NCI-H187 treated with DMSO at 0.1 percent for 48 hours (cell line): ENCODE measurements around the gene HSPA4.
"Not testable (repeated sequence)": the region's sequence is repeated elsewhere in the genome, so short reads cannot be mapped to it uniquely, and the experiment has no call there.

Source experiments
- DNase-seq: peaks from one replicate; lab custom pipeline; 2025; lab: John Stamatoyannopoulos, UW

HSPA4 gene

GRCh38 chr5:133050521-133050920 is 1.3 kb upstream of the HSPA4 start:
- no peak for DNase-seq

GRCh38 chr5:133051061-133051541 is 712 bp upstream of the HSPA4 start:
- no peak for DNase-seq

GRCh38 chr5:133052317-133053175 is 733 bp downstream of the HSPA4 start:
- DNase-seq, result no peak

DNA sequence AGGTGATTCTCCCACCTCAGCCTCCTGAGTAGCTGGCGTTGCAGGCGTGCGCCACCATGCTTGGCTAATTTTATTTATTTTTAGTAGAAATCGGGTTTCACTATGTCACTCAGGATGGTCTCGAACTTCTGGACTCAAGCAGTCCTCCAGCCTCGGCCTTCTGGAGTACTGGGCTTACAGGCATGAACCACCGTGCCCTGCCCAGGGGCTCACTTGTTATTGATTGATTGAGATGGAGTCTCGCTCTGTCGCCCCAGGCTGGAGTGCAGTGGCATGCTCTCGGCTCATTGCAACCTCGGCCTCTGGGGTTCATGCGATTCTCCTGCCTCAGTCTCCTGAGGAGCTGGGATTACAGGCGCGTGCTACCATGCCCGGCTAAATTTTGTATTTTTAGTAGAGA is 1.6 kb downstream of the HSPA4 start:
- DNase-seq, result no peak

- no peak for DNase-seq
These were observed 3.1 kb downstream of the HSPA4 start for GRCh38 chr5:133054697-133055471.

DNA sequence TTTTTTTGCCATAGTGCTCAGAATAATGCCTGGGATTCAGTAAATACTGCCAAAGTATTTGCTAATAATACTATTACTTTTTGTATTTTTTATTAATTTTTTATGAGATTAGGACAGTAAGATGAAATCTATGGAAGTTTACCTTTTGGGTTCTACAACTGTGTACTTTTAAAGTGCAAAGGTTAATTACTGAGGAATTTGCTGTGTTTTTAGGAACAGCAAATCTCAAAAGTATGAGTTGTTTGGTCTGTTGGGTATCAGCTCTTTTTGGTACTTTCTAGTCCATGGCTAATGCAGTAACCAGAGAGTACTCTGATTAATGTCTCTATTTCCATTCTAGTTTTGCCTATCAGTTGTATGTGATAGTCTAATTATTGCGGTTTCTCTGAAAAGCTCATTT is 5.1 kb downstream of the HSPA4 start:
- no peak for DNase-seq

DNA sequence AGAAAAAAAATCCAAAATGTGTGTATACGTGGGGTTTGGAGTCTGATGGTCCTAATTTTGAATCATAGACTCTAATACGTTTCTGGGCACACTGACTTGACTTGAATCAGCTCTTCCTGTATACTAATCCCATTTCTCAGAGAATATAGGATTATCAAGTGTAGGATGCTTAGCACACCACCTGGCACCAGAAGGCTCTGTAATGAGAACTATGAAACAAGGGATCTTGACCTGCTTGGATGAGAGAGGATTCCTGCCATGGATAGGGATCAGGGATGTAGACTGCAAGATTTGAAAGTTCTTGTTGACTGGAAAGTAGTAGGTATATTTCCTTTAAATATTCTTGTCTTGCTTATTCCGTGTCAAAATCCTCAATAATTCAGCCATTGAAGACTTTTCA is 7.8 kb downstream of the HSPA4 start:
- no peak for DNase-seq

DNA sequence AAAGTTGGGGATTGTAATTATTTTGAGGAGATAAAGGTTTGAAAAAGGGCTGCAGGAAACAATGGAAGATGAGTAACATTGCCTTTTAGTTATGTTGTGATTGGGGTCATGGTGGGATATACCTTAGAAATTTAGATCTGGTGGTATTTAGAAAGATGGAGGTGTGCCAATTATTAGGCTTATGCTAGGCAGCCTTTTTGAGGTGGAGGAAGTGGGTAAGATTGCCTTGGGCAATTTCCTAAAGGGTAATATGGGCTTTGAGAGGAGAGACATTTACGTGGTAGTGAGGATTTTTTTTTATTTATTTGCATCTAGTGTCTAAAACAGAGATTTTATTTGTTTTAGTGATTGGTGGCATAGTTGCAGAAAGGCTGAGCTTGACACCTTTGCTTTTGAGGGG is 10.5 kb downstream of the HSPA4 start:
- DNase-seq, result no peak

DNA sequence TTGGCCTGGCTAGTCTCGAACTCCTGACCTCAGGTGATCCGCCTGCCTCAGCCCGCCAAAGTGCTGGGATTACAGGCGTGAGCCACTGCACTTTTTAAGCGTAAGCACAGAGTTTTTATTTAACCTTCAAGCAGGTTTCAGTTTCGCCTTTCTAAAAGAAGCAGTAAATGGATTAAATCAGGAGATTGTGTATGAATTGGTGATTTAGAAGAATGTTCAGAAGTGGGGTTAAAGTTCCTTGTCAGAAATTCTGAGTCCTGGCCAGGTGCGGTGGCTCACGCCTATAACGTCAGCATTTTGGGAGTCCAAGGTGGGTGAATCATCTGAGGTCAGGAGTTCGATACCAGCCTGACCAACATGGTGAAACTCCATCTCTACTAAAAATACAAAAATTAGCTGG is 12.2 kb downstream of the HSPA4 start:
- DNase-seq, result no peak

DNA sequence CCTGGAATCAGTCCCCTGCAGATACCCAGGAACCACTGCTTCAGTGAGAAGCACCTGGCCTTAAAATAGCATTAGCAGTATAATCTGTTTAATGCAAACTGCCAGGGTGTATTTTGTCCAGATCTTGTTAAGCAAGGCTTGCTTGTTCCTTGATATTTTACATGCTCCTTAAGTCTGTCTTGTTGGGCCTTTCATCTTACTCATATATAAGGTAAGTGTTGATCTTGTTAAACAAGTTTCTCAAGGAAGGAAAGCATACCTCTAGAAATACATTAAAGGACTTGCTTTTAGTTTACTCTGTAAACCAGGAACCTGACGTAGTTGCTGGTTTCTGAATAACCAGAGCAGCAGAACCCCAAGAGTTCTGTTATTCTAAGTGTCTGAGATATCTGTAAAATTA is 13.7 kb downstream of the HSPA4 start:
- no peak for DNase-seq

DNA sequence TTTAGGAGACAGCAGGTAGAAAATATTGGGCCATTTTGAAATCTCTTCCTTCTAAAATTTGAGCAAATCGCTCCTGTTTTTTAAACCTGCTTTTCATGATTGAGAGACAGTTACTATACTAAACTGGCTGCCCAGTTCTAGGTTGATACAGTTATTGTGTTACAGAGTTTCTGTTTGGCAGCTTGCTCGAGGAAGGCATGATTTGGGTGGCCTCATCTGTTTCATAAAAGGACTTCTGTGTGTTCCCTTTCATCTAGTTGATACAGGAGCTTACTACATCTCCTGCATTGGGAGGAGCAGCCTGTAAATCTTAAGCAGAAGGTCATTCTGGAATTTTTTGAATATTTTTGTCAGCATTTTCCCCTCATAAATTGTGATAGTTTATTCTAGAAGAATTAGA is 14.2 kb downstream of the HSPA4 start:
- no peak for DNase-seq

- no peak for DNase-seq
These were observed 20.2 kb downstream of the HSPA4 start for GRCh38 chr5:133072021-133072420.

GRCh38 chr5:133075572-133076536 is 24.0 kb downstream of the HSPA4 start:
- DNase-seq, result no peak

DNA sequence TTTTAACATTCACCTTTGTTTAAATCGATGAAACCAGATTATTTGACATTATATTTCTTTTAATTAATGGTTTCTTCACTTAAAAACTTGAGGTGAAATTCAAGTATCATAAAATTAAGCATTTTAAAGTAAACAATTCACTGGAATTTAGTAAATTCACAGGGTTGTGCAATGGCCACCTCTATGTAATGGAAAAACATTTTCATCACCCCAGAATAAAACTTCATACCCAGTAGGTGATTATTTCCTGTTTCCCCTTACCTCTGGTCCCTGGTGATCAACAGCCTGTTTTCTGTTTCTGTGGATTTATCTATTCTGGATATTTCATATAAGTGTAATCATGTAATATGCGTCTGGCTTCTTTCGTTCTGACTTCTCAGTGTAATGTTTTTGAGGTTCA is 27.2 kb downstream of the HSPA4 start:
- no peak for DNase-seq

- no peak for DNase-seq
These were observed 29.2 kb downstream of the HSPA4 start for GRCh38 chr5:133081036-133081435.

DNA sequence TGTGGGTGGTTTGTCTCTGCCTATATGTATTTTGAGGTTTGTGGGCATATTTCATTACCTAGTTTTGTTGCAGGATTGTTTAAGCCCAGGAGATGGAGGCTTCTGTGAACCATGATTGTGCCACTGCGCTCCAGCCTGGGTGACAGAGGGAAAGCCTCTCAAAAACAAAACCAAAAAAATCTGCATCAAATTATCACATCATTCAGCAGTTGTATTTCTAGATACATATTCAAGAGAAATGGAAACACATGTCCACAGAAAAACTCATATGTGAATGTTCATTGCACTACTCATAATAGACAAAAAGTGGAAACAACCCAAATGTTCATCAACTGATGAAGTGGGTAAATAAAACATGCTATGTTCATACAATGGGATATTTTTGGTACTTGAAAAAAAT is 29.9 kb downstream of the HSPA4 start:
- DNase-seq, result no peak

DNA sequence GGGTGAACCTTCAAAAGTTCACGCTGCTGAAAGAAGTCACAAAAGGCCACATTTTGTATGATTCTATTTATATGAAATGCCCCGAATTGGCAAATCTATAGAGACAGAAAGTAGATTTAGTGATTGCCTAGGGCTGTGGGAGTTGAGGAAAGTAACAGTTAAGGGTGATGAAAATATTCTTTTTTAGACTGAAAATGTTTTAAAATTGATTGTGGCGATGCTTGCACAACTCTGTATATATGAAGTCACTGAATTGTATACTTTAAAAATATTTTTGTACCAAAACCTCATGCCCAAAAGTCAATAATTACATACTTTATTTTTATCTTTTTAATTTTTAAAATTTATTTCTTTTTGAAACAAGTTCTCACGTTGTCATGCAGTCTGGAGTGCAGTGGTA is 30.3 kb downstream of the HSPA4 start:
- DNase-seq, result no peak

GRCh38 chr5:133083901-133084300 is 32.1 kb downstream of the HSPA4 start:
- no peak for DNase-seq

DNA sequence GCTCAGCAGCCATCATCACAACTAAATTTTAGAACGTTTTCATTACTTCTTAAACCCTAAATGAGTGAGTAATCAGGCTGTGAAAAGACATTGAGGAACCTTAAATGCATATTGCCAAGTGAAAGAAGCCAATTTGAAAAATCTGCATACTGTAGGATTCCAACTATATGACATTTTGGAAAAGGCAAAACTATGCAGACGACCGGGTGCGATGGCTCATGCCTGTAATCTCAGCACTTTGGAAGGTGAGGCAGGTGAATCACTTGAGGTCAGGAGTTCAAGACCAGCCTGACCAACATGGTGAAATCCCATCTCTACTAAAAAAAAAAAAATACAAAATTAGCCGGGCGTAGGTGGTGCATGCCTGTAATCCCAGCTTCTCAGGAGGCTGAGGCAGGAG is 33.4 kb downstream of the HSPA4 start:
- DNase-seq, result not testable (repeated sequence)

- no peak for DNase-seq
These were observed 34.6 kb downstream of the HSPA4 start for GRCh38 chr5:133086366-133086875.

DNA sequence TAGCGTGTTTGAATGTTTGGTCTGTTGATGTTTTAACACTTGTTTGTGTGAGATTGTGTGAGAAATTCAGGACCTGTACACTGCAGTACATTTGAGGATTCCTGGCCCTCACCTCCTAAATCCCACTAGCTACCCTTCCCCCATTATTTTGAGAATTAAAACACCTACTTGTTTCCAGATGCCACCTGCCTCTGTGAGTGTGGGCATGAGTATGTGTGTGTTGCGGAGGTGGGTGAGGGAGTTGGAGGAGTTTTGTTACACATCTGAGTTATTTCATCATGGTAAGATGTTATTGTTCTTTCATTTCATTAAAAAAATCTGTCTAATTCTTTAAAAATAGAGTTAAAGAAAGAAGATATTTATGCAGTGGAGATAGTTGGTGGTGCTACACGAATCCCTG is 36.3 kb downstream of the HSPA4 start:
- DNase-seq, result no peak

- DNase-seq, result no peak
These were observed 39.2 kb downstream of the HSPA4 start for GRCh38 chr5:133091034-133091433.
